ENCODE results near the gene IER5.

IER5 gene

DNA sequence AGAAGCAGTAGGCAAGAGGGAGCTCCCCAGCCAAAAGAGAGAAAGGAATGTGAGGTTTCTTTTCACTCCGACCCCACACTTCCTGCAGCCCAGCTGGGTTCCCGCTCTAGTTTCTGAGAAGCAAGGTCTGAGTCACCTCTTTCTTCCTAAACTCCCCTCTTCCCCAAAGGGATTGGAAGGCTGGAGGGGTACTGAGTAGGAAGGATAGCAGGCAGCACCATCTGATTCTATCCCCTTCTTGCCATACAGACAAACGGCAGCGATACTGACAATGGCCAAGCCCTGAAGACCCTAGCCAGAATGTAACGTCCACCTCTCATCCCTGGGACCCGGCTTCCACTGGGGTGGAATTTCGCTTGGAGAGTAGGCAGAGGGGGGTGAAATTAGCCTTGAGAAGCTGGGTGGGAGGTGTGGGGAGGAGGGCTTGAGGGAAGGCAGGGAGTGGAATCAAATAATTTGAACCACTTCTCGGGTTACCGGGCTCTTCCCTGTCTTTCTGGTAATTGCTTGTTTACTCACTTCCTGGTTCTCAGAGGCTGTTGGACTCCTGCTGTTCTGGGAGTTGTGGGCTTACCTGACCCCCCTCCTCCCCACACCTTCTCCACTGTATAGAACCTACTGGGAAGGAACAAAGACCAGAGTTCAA is 13.2 kb downstream of the IER5 start:
- no peak overlapping the region for H3K4me3 ChIP-seq (ENCODE audit: low read depth, low read length)
- DNase-seq (ENCODE audit: low read depth): no peak

GRCh38 chr1:181102841-181103240 is 14.3 kb downstream of the IER5 start:
- H3K4me3 ChIP-seq (ENCODE audit: low read depth, low read length): no peak overlapping the region
- TF ChIP-seq CTCF (IDR thresholded peaks at IDR 0.05; ENCODE audit: insufficient read depth, low read depth, low read length, missing control alignments): no peak
- no peak for DNase-seq (ENCODE audit: low read depth)

More for the DNA sequence above, 13.2 kb downstream of the IER5 start:
- TF ChIP-seq CTCF (IDR thresholded peaks at IDR 0.05; ENCODE audit: insufficient read depth, low read depth, low read length, missing control alignments): no peak

DNA sequence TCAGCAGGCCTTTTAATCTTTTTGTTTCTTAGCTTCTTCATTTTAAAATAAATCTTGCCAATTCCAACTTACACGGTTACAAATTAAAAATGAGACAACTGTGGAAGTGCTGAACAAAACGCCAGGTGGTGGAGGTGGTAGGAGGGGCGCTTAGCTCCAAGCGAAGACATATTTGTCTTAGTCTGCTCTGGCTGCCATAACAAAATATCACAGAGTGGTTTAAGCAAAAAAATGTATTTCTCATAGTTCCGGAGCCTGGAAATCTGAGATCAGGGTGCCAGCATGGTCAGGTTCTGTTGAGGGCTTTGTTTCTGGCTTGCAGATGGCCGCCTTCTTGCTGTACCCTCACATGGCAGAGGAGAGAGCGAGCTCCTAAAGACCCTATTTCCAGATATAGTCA is 14.9 kb downstream of the IER5 start:
- DNase-seq (ENCODE audit: low read depth): no peak
- no peak for TF ChIP-seq CTCF (IDR thresholded peaks at IDR 0.05; ENCODE audit: insufficient read depth, low read depth, low read length, missing control alignments)
- no peak overlapping the region for H3K4me3 ChIP-seq (ENCODE audit: low read depth, low read length)

- peak overlapping the region; percentile 93 for H3K4me3 ChIP-seq (ENCODE audit: low read depth, low read length)
- peak; percentile 51 for DNase-seq (ENCODE audit: low read depth)
- TF ChIP-seq CTCF (IDR thresholded peaks at IDR 0.05; ENCODE audit: insufficient read depth, low read depth, low read length, missing control alignments): no peak
Measured at GRCh38 chr1:181104042-181104789, 15.7 kb downstream of the IER5 start.

- DNase-seq (ENCODE audit: low read depth): peak; percentile 62
- H3K4me3 ChIP-seq (ENCODE audit: low read depth, low read length): peak overlapping the region; percentile 93
- TF ChIP-seq CTCF (IDR thresholded peaks at IDR 0.05; ENCODE audit: insufficient read depth, low read depth, low read length, missing control alignments): no peak
Measured at GRCh38 chr1:181104790-181105133, 16.3 kb downstream of the IER5 start.

DNA sequence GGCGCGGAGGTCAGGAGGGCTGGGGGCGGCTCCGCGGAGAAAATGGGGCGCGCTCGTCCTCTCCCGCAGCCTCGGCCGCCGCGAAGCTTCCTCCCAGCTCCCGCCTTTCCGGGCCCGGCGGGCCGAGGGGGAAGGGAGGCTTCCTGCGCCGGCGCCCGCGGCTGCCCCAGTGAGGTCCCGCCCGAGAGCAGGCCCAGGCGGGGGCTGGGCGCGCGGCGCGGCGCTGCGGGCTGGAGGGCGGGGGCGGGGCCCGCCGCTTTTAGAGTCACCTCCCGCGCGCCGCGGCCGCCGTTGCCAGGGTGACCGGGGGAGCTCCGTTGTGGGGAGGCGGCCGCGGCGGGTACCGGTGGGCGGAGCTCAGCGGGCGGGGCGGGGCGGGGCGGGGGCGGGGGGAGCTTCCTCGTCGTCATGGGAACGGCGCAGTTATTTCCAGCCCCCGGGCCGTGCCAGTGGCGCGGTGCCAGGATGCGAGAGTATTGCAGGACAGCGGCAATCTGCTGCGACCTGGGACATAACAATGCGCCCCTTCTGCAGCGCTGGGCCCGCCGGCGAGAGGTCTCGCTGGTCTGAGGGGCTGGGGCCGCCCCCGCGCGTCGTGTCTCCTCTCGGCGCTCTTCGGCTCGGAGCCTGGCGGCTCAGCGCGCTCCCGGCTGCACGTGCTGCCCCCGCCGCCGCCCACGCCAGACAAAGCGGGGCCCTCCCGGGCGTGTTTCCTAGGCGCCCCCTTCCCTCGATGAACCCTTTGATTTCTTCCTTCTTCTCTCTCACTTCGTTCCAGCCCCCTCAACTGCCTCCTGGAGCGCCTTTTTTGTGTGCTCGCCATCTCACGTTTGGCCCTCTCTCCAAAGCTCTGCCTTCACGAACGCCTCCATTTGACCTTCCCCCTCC is 16.9 kb downstream of the IER5 start:
- H3K4me3 ChIP-seq (ENCODE audit: low read depth, low read length): peak overlapping the region; percentile 93
- DNase-seq (ENCODE audit: low read depth): peak; percentile 94
- TF ChIP-seq CTCF (IDR thresholded peaks at IDR 0.05; ENCODE audit: insufficient read depth, low read depth, low read length, missing control alignments): no peak

All from GM12865 (cell line).